HepG2 (cell line): ENCODE measurements around the gene SERPINE2. TPM values are rescaled to one million over a fixed set of nuclear protein-coding genes. Genes with fewer than 3 reads are reported as not detected.

Experiments
- ATAC-seq: fragments of 200-7000 bp; cut with Tn5 transposase; 3 replicates; pipeline ENCODE4 v1.9.1; 2020; ENCODE audit warnings: mild to moderate bottlenecking, moderate library complexity
- BruUV-seq: library from RNA; stranded (reverse); fragments of 400-500 nt; replicated peaks from 2 replicates; lab custom pipeline; 2021; lab: Mats Ljungman, UMichigan
- CTCF ChIA-PET: fragments of 300-600 bp; formaldehyde crosslinking; extraction: SDS; loops from one replicate; lab custom pipeline; 2021; ENCODE audit warnings: low total read pairs, inconsistent platforms, low intra/inter-chr PET ratio; lab: Yijun Ruan, JAX
- POLR2A ChIA-PET: fragments of 350-600 bp; sonication (Branson Sonifier 250); formaldehyde crosslinking; loops from one replicate; lab custom pipeline; 2020; ENCODE audit warnings: antibody characterized with exemption, inconsistent platforms; lab: Yijun Ruan, JAX
- DNase-seq: peaks from one replicate; pipeline ENCODE4 v3.0.0-alpha.2; 2015; ENCODE audit warnings: low spot score
- FAIRE-seq: peaks from 3 replicates; lab custom pipeline; 2011; peaks lifted over from hg19 to GRCh38; lab: Jason Lieb, UNC
- H2AFZ ChIP-seq: one replicate; pipeline ENCODE4 v1.6.1; 2011; ENCODE audit warnings: low read length, inconsistent platforms
- H3K27ac ChIP-seq: fragments of 300-600 bp; 3 replicates; pipeline ENCODE4 v1.8.0; 2011; ENCODE audit warnings: mixed run types, mild to moderate bottlenecking, mixed read lengths, low read length, inconsistent platforms; ENCODE audit not compliant: insufficient read depth; ENCODE audit errors: extremely low read length
- H3K27me3 ChIP-seq, 2 experiments: fragments of 200-600 bp in 1 of 2; 2 replicates in 1 of 2; 3 replicates in 1 of 2; pipeline versions ENCODE4 v1.6.0 to v1.8.0; 2011; ENCODE audit warnings: low read length in 2 of 2, mild to moderate bottlenecking in 2 of 2, moderate library complexity in 2 of 2, inconsistent platforms in 1 of 2; ENCODE audit not compliant: insufficient read depth in 2 of 2, control insufficient read depth in 1 of 2
- H3K36me3 ChIP-seq, 2 experiments: fragments of 200-600 bp in 1 of 2; replicated peaks in 1 of 2; 2 replicates in 1 of 2; 3 replicates in 1 of 2; pipeline versions ENCODE4 v1.5.1 to v1.8.0; 2011; ENCODE audit warnings: low read length in 2 of 2, inconsistent platforms in 1 of 2; ENCODE audit not compliant: insufficient read depth in 2 of 2, control insufficient read depth in 1 of 2
- H3K4me1 ChIP-seq: 2 replicates; pipeline ENCODE4 v1.5.1; 2012; ENCODE audit warnings: low read length, inconsistent platforms; ENCODE audit not compliant: insufficient read depth
- H3K4me2 ChIP-seq: 2 replicates; pipeline ENCODE4 v1.6.0; 2011; ENCODE audit warnings: low read depth, low read length, inconsistent platforms
- H3K4me3 ChIP-seq, 3 experiments: fragments of 200-600 bp in 1 of 3; sonication (generic), shearing (Covaris generic) in 1 of 3; replicated peaks in 1 of 3; 2 replicates each; pipeline ENCODE4 v1.5.1; 2011 to 2016; ENCODE audit warnings: low read length in 3 of 3, inconsistent platforms in 2 of 3, low read depth in 2 of 3, mild to moderate bottlenecking in 2 of 3, control low read depth in 1 of 3, mixed read lengths in 1 of 3; ENCODE audit not compliant: insufficient read depth in 1 of 3
- H3K79me2 ChIP-seq: one replicate; pipeline ENCODE4 v1.6.1; 2011; ENCODE audit warnings: low read length, inconsistent platforms; ENCODE audit not compliant: insufficient read depth
- H3K9ac ChIP-seq: 2 replicates; pipeline ENCODE4 v1.6.0; 2011; ENCODE audit warnings: mild to moderate bottlenecking, low read depth, low read length, inconsistent platforms; ENCODE audit not compliant: insufficient read depth
- H3K9me3 ChIP-seq: 2 replicates; pipeline ENCODE4 v1.5.1; 2012; ENCODE audit warnings: mild to moderate bottlenecking, low read length
- H4K20me1 ChIP-seq: 2 replicates; pipeline ENCODE4 v1.6.0; 2011; ENCODE audit warnings: inconsistent platforms, mild to moderate bottlenecking, low read length, moderate library complexity; ENCODE audit not compliant: insufficient read depth
- DR1 ChIP-seq: sonication (generic); formaldehyde crosslinking; IDR thresholded peaks from 2 replicates; pipeline ENCODE4 v1.8.0; 2021; ENCODE audit warnings: mild to moderate bottlenecking, missing genetic modification reagents, inconsistent platforms
- FOSL2 ChIP-seq: sonication (generic); formaldehyde crosslinking; IDR thresholded peaks from 2 replicates; pipeline ENCODE4 v1.4.0; 2020; ENCODE audit warnings: missing genetic modification reagents
- PHF8 ChIP-seq: sonication (generic); formaldehyde crosslinking; IDR thresholded peaks from 2 replicates; pipeline ENCODE4 v1.5.0; 2020; ENCODE audit warnings: missing genetic modification reagents
- YEATS4 ChIP-seq: sonication (generic); formaldehyde crosslinking; IDR thresholded peaks from 2 replicates; pipeline ENCODE4 v1.4.0; 2020; ENCODE audit warnings: missing genetic modification reagents, borderline replicate concordance
- ZNF549 ChIP-seq: sonication (generic); formaldehyde crosslinking; IDR thresholded peaks from 2 replicates; pipeline ENCODE4 v1.5.0; 2020; ENCODE audit warnings: missing genetic modification reagents
- WGBS: methylation state at CpG from one replicate; pipeline ENCODE4 v1.1.6; 2017; ENCODE audit warnings: low lambda C conversion rate; 5-methylcytosine and 5-hydroxymethylcytosine counted together
- in situ Hi-C: cut with HindIII; loops from 2 replicates; pipeline ENCODE4 v1.10.0; 2017; ENCODE audit warnings: low pct_unique_long_range_greater_than_20kb; ENCODE audit not compliant: extremely low pct_ligation_motif_present
- intact Hi-C: fragments of 100-400 bp; cut with micrococcal nuclease; formaldehyde crosslinking; loops from one replicate; pipeline ENCODE4 v1.10.0; 2022; ENCODE audit not compliant: unreplicated experiment
- polyA plus RNA-seq, 8 experiments: library from polyadenylated mRNA; depleted of rRNA in 3 of 8; stranded (reverse) in 7 of 8; unstranded in 1 of 8; fragments of >200 nt; fragmentation: Illumina TruSeq in 4 of 8; extraction: Trizol in 4 of 8; gene quantifications; 2 replicates each; pipeline versions ENCODE4 v1.2.1 to v1.2.3, GENCODE V29; 2011 to 2016; ENCODE audit warnings: low read depth in 4 of 8, missing spikeins in 1 of 8, mixed read lengths in 1 of 8; ENCODE audit not compliant: insufficient read depth in 1 of 8
- total RNA-seq, 5 experiments: library from RNA; depleted of rRNA; stranded (reverse); fragments of >200 nt; fragmentation: Illumina TruSeq; extraction: Trizol; gene quantifications; 2 replicates each; pipeline ENCODE4 v1.2.3, GENCODE V29; 2016; ENCODE audit warnings: low read depth in 1 of 5
- TF ChIP-seq, protein P1 (sequence below): sonication (generic); formaldehyde crosslinking; IDR thresholded peaks from 2 replicates; pipeline ENCODE4 v1.5.1; 2020; ENCODE audit warnings: missing genetic modification reagents, mild to moderate bottlenecking, borderline replicate concordance
- TF ChIP-seq, protein P2 (sequence below): sonication (generic); formaldehyde crosslinking; IDR thresholded peaks from 2 replicates; pipeline ENCODE4 v1.5.0; 2020; ENCODE audit warnings: mild to moderate bottlenecking, missing genetic modification reagents

SERPINE2 gene
- total and polyA plus RNA-seq, 2 of the 13 experiments (the other 11 are each of a cell fraction or from before 2014, with no cell fraction given): 7.9 to 18.1 TPM

DNA sequence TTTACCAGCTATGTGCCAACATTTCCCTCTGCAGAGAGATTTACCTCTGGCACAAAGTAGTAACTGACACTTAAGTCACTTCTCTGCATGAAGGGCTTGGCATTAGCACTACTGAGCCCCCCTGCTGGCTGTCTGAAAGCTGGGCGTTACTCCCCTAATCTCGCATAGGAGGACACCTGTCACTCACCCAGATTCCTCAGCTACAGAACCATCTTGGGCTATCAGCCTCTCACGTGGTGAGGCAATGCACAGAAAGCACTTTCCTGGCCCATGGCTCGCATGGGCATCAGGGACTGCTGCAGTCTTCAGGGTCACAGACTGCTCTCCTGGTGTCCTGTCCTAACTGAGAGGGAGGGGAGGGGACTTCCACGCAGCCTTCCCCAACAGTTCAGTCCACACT, 12.0 kb downstream of the SERPINE2 start:
- no peak for FAIRE-seq

More for the DNA sequence above, 12.0 kb downstream of the SERPINE2 start:
- H3K79me2 ChIP-seq: no peaks in the 10 kb centered on the region
- H3K9ac ChIP-seq: no peak overlapping the region
- DNase-seq: no peak
- peaks cover 27% of the 10 kb centered on the region for H3K4me1 ChIP-seq
- intact Hi-C loops: no loop called here
- no peak overlapping the region for H3K4me3 ChIP-seq
- CTCF ChIA-PET: no interaction called here
- H3K9me3 ChIP-seq: no peaks in the 10 kb centered on the region
- no peak overlapping the region for H3K4me2 ChIP-seq
- H3K36me3 ChIP-seq: no peaks in the 10 kb centered on the region
- BruUV-seq: no TSS peak
- WGBS: 80% methylated on average over 2 of the region's 5 CpGs
- no peaks in the 10 kb centered on the region; a peak in 1 of 5 replicates for H3K27me3 ChIP-seq
- H2AFZ ChIP-seq: no peak overlapping the region
- H4K20me1 ChIP-seq: no peaks in the 10 kb centered on the region
- no peak for TF ChIP-seq PHF8
- TF ChIP-seq FOSL2 (CRISPR knock-in tag): no peak
- TF ChIP-seq, protein P1, sequence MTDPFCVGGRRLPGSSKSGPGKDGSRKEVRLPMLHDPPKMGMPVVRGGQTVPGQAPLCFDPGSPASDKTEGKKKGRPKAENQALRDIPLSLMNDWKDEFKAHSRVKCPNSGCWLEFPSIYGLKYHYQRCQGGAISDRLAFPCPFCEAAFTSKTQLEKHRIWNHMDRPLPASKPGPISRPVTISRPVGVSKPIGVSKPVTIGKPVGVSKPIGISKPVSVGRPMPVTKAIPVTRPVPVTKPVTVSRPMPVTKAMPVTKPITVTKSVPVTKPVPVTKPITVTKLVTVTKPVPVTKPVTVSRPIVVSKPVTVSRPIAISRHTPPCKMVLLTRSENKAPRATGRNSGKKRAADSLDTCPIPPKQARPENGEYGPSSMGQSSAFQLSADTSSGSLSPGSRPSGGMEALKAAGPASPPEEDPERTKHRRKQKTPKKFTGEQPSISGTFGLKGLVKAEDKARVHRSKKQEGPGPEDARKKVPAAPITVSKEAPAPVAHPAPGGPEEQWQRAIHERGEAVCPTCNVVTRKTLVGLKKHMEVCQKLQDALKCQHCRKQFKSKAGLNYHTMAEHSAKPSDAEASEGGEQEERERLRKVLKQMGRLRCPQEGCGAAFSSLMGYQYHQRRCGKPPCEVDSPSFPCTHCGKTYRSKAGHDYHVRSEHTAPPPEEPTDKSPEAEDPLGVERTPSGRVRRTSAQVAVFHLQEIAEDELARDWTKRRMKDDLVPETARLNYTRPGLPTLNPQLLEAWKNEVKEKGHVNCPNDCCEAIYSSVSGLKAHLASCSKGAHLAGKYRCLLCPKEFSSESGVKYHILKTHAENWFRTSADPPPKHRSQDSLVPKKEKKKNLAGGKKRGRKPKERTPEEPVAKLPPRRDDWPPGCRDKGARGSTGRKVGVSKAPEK (CRISPR knock-in tag): no peak
- no peak for TF ChIP-seq DR1 (CRISPR knock-in tag)
- no peak for TF ChIP-seq YEATS4 (CRISPR knock-in tag)
- TF ChIP-seq, protein P2, sequence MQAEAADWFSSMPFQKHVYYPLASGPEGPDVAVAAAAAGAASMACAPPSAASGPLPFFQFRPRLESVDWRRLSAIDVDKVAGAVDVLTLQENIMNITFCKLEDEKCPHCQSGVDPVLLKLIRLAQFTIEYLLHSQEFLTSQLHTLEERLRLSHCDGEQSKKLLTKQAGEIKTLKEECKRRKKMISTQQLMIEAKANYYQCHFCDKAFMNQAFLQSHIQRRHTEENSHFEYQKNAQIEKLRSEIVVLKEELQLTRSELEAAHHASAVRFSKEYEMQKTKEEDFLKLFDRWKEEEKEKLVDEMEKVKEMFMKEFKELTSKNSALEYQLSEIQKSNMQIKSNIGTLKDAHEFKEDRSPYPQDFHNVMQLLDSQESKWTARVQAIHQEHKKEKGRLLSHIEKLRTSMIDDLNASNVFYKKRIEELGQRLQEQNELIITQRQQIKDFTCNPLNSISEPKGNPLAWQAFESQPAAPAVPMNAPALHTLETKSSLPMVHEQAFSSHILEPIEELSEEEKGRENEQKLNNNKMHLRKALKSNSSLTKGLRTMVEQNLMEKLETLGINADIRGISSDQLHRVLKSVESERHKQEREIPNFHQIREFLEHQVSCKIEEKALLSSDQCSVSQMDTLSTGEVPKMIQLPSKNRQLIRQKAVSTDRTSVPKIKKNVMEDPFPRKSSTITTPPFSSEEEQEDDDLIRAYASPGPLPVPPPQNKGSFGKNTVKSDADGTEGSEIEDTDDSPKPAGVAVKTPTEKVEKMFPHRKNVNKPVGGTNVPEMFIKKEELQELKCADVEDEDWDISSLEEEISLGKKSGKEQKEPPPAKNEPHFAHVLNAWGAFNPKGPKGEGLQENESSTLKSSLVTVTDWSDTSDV (CRISPR knock-in tag): no peak
- TF ChIP-seq ZNF549 (CRISPR knock-in tag): no peak
- TF ChIP-seq, all 625 proteins: peak for 0
- in situ Hi-C loops: no loop called here
- ATAC-seq: no peak
- no peak overlapping the region for H3K27ac ChIP-seq
- POLR2A ChIA-PET: interaction anchor here (0.6 to 0.9 kb wide), 2 partner anchors 13 to 18 kb away, joined by 3 read pairs; no protein-coding TSS in a partner anchor
